ENCODE results near the gene TGFB2. TPM values are rescaled to one million over a fixed set of nuclear protein-coding genes. Genes with fewer than 3 reads are reported as not detected.

TGFB2 gene
- total and polyA plus RNA-seq, 2 experiments from 2014 or later = 0.31 to 1.4 TPM

GRCh38 chr1:218462587-218462986 is 117.5 kb downstream of the TGFB2 start:
- ATAC-seq (no peak), DNase-seq (ENCODE audit: low spot score) (no peak)
- no peaks in the 10 kb centered on the region for H3K9me3 Mint-ChIP-seq
- no peaks in the 10 kb centered on the region; the same call in 2 of the 3 replicates for H3K36me3 Mint-ChIP-seq (ENCODE audit: low read depth)
- TF ChIP-seq CREB1 (CRISPR knock-in tag; IDR thresholded peaks at IDR 0.05; ENCODE audit: low read depth) (no peak), EZH2 (IDR thresholded peaks at IDR 0.05; ENCODE audit: low read depth, unreplicated experiment) (no peak), NANOG (IDR thresholded peaks at IDR 0.05; ENCODE audit: borderline replicate concordance) (no peak), STAT1 (IDR thresholded peaks at IDR 0.05; ENCODE audit: unreplicated experiment) (no peak)
- TF ChIP-seq, protein P1, sequence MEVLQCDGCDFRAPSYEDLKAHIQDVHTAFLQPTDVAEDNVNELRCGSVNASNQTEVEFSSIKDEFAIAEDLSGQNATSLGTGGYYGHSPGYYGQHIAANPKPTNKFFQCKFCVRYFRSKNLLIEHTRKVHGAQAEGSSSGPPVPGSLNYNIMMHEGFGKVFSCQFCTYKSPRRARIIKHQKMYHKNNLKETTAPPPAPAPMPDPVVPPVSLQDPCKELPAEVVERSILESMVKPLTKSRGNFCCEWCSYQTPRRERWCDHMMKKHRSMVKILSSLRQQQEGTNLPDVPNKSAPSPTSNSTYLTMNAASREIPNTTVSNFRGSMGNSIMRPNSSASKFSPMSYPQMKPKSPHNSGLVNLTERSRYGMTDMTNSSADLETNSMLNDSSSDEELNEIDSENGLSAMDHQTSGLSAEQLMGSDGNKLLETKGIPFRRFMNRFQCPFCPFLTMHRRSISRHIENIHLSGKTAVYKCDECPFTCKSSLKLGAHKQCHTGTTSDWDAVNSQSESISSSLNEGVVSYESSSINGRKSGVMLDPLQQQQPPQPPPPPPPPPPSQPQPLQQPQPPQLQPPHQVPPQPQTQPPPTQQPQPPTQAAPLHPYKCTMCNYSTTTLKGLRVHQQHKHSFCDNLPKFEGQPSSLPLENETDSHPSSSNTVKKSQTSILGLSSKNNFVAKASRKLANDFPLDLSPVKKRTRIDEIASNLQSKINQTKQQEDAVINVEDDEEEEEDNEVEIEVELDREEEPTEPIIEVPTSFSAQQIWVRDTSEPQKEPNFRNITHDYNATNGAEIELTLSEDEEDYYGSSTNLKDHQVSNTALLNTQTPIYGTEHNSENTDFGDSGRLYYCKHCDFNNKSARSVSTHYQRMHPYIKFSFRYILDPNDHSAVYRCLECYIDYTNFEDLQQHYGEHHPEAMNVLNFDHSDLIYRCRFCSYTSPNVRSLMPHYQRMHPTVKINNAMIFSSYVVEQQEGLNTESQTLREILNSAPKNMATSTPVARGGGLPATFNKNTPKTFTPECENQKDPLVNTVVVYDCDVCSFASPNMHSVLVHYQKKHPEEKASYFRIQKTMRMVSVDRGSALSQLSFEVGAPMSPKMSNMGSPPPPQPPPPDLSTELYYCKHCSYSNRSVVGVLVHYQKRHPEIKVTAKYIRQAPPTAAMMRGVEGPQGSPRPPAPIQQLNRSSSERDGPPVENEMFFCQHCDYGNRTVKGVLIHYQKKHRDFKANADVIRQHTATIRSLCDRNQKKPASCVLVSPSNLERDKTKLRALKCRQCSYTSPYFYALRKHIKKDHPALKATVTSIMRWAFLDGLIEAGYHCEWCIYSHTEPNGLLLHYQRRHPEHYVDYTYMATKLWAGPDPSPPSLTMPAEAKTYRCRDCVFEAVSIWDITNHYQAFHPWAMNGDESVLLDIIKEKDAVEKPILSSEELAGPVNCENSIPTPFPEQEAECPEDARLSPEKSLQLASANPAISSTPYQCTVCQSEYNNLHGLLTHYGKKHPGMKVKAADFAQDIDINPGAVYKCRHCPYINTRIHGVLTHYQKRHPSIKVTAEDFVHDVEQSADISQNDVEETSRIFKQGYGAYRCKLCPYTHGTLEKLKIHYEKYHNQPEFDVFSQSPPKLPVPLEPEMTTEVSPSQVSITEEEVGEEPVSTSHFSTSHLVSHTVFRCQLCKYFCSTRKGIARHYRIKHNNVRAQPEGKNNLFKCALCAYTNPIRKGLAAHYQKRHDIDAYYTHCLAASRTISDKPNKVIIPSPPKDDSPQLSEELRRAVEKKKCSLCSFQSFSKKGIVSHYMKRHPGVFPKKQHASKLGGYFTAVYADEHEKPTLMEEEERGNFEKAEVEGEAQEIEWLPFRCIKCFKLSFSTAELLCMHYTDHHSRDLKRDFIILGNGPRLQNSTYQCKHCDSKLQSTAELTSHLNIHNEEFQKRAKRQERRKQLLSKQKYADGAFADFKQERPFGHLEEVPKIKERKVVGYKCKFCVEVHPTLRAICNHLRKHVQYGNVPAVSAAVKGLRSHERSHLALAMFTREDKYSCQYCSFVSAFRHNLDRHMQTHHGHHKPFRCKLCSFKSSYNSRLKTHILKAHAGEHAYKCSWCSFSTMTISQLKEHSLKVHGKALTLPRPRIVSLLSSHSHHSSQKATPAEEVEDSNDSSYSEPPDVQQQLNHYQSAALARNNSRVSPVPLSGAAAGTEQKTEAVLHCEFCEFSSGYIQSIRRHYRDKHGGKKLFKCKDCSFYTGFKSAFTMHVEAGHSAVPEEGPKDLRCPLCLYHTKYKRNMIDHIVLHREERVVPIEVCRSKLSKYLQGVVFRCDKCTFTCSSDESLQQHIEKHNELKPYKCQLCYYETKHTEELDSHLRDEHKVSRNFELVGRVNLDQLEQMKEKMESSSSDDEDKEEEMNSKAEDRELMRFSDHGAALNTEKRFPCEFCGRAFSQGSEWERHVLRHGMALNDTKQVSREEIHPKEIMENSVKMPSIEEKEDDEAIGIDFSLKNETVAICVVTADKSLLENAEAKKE (CRISPR knock-in tag; IDR thresholded peaks at IDR 0.05) = no peak
- Histone ChIP-seq H3K4me1 (ENCODE audit: insufficient read depth) (peaks cover 2% of the 10 kb centered on the region), H3F3A (replicated peaks; ENCODE audit: low read depth) (no peaks in the 10 kb centered on the region), H2AFZ (peak overlapping the region; percentile 79), H3K9me2 (ENCODE audit: insufficient read depth) (no peaks in the 10 kb centered on the region), H3K4me2 (no peak overlapping the region), H3K4me3 (no peak overlapping the region), H3K79me2 (replicated peaks; ENCODE audit: insufficient read depth) (no peaks in the 10 kb centered on the region), H4K20me1 (replicated peaks; ENCODE audit: insufficient read depth) (no peaks in the 10 kb centered on the region), H3K36me3 (ENCODE audit: insufficient read depth) (no peaks in the 10 kb centered on the region), H3K27me3 (ENCODE audit: insufficient read depth) (no peaks in the 10 kb centered on the region), H3K27ac (ENCODE audit: low read depth) (no peak overlapping the region)
- no peak overlapping the region for H3K4me3 Mint-ChIP-seq
- no peaks in the 10 kb centered on the region for H3K27me3 Mint-ChIP-seq (ENCODE audit: insufficient read depth, low read depth, poor library complexity)
- H3K27ac Mint-ChIP-seq = no peak overlapping the region
- peaks cover 21% of the 10 kb centered on the region for H3K4me1 Mint-ChIP-seq

All from GM23338 (cell line).